Neural crest cell (in vitro differentiated cells): ENCODE measurements around the gene GALNTL6. TPM values are rescaled to one million over a fixed set of nuclear protein-coding genes. Genes with fewer than 3 reads are reported as not detected.
"Not testable (repeated sequence)": the region's sequence is repeated elsewhere in the genome, so short reads cannot be mapped to it uniquely, and the experiment has no call there.

Experiments used
- DNase-seq: peaks from one replicate; pipeline ENCODE4 v3.0.0; 2021; ENCODE audit warnings: low read depth, mixed read lengths, low spot score
- H3K27ac Mint-ChIP-seq: one replicate; pipeline ENCODE4 v1.8.0; 2021; ENCODE audit warnings: mild to moderate bottlenecking, mixed read lengths; ENCODE audit not compliant: unreplicated experiment
- H3K27me3 Mint-ChIP-seq: 2 replicates; pipeline ENCODE4 v1.8.0; 2021; ENCODE audit warnings: low read depth, mild to moderate bottlenecking, mixed read lengths
- H3K36me3 Mint-ChIP-seq: 2 replicates; pipeline ENCODE4 v1.8.0; 2021; ENCODE audit warnings: low read depth, mild to moderate bottlenecking, mixed read lengths
- H3K4me1 Mint-ChIP-seq: 2 replicates; pipeline ENCODE4 v1.8.0; 2021; ENCODE audit warnings: mixed read lengths
- H3K4me3 Mint-ChIP-seq: one replicate; pipeline ENCODE4 v1.8.0; 2021; ENCODE audit warnings: mild to moderate bottlenecking, mixed read lengths
- H3K9me3 Mint-ChIP-seq: 2 replicates; pipeline ENCODE4 v1.8.0; 2021; ENCODE audit warnings: mixed read lengths
- CTCF ChIP-seq: fragments of 200-600 bp; sonication (generic); conservative IDR thresholded peaks from 2 replicates; pipeline ENCODE4 v1.5.0; 2021; ENCODE audit warnings: antibody characterized with exemption, mild to moderate bottlenecking
- total RNA-seq: library from RNA; stranded (reverse); gene quantifications from 2 replicates; pipeline ENCODE4 v1.2.1, GENCODE V29; 2021

Gene GALNTL6
- total RNA-seq, 1 donor from 2014 or later: 0.07 TPM

DNA sequence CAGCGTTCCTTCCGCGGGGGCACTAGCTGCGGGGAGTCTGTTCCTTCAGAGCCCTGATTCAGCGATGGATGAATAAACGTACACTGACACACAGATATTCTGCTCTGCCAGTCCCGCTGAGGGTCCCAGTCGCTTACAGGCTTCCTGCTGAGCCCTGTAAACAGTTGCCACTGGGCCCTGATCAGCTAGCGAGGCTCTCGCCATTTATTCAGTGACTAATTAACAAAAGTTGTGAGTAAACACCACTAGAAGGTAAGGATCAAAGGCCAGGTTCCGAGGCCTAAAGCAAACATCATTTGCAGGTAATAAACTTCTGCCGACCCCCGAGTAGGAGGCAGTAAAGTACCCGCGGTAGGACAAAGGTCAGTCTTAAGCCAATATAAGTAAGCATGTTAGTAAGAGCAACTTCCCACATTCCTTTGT is 912.8 kb downstream of the GALNTL6 start:
- Mint-ChIP-seq H3K4me1 (no peaks in the 10 kb centered on the region), H3K4me3 (no peak overlapping the region), H3K36me3 (peaks cover 2% of the 10 kb centered on the region), H3K9me3 (peaks cover 10% of the 10 kb centered on the region), H3K27ac (no peak overlapping the region), H3K27me3 (no peaks in the 10 kb centered on the region)
- no peak for DNase-seq
- no peak for TF ChIP-seq CTCF

- H3K9me3 Mint-ChIP-seq: peaks cover 15% of the 10 kb centered on the region
- H3K4me3 Mint-ChIP-seq: no peak overlapping the region
- no peaks in the 10 kb centered on the region for H3K27me3 Mint-ChIP-seq
- no peak for TF ChIP-seq CTCF
- DNase-seq: no peak
- peaks cover 2% of the 10 kb centered on the region for H3K36me3 Mint-ChIP-seq
- no peaks in the 10 kb centered on the region for H3K4me1 Mint-ChIP-seq
- H3K27ac Mint-ChIP-seq: no peak overlapping the region
Measured at GRCh38 chr4:172727631-172728030, 914.4 kb downstream of the GALNTL6 start.

DNA sequence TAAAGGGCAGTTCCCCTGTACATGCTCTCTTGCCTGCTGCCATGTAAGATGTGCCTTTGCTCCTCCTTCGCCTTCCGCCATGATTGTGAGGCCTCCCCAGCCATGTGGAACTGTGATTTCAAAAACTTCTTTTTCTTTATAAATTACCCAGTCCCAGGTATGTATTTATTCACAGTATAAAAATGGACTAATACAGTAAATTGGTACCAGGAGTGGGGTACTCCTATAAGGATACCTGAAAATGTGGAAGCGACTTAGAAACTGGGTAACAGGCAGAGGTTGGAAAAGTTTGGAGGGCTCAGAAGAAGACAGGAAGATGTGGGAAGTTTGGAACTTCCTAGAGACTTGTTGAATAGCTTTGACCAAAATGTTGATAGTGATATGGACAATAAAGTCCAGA is 920.4 kb downstream of the GALNTL6 start:
- DNase-seq, H3K27ac Mint-ChIP-seq, H3K4me3 Mint-ChIP-seq, H3K27me3 Mint-ChIP-seq, H3K4me1 Mint-ChIP-seq: not testable (repeated sequence)
- Mint-ChIP-seq H3K36me3 (peaks cover 30% of the 10 kb centered on the region), H3K9me3 (peaks cover 42% of the 10 kb centered on the region)

GRCh38 chr4:172734555-172734954 is 921.4 kb downstream of the GALNTL6 start:
- peaks cover 39% of the 10 kb centered on the region for H3K9me3 Mint-ChIP-seq

GRCh38 chr4:172736046-172736445 is 922.8 kb downstream of the GALNTL6 start:
- DNase-seq: no peak
- peaks cover 28% of the 10 kb centered on the region for H3K36me3 Mint-ChIP-seq
- H3K4me3 Mint-ChIP-seq: no peak overlapping the region
- H3K4me1 Mint-ChIP-seq: no peaks in the 10 kb centered on the region
- no peaks in the 10 kb centered on the region for H3K27me3 Mint-ChIP-seq
- H3K27ac Mint-ChIP-seq: no peak overlapping the region
- peaks cover 39% of the 10 kb centered on the region for H3K9me3 Mint-ChIP-seq
- TF ChIP-seq CTCF: no peak

More at GRCh38 chr4:172734555-172734954, 921.4 kb downstream of the GALNTL6 start:
- no peaks in the 10 kb centered on the region for H3K4me1 Mint-ChIP-seq
- no peak overlapping the region for H3K4me3 Mint-ChIP-seq
- H3K27ac Mint-ChIP-seq: no peak overlapping the region
- no peak for DNase-seq
- no peak for TF ChIP-seq CTCF
- H3K36me3 Mint-ChIP-seq: peaks cover 30% of the 10 kb centered on the region
- no peaks in the 10 kb centered on the region for H3K27me3 Mint-ChIP-seq

GRCh38 chr4:172740434-172740833 is 927.2 kb downstream of the GALNTL6 start:
- no peak for DNase-seq
- no peaks in the 10 kb centered on the region for H3K27me3 Mint-ChIP-seq
- no peaks in the 10 kb centered on the region for H3K4me1 Mint-ChIP-seq
- H3K27ac Mint-ChIP-seq: no peak overlapping the region
- TF ChIP-seq CTCF: no peak
- peaks cover 16% of the 10 kb centered on the region for H3K36me3 Mint-ChIP-seq
- no peak overlapping the region for H3K4me3 Mint-ChIP-seq
- peaks cover 20% of the 10 kb centered on the region for H3K9me3 Mint-ChIP-seq
